Tibial nerve (tissue), 4 donors: Measurements from ENCODE around the gene MDM1.

Experiments
- CTCF ChIP-seq, 5 experiments: fragments of 200-600 bp in 3 of 5; fragments of 450-650 bp in 2 of 5; sonication (generic) in 3 of 5; IDR thresholded peaks; one replicate each; pipeline ENCODE4 v1.5.1; 2016 to 2019; ENCODE audit warnings: antibody characterized with exemption in 5 of 5, mild to moderate bottlenecking in 3 of 5, moderate library complexity in 2 of 5
- EP300 ChIP-seq, 2 donors: sonication (generic); formaldehyde crosslinking; IDR thresholded peaks; one replicate each; pipeline ENCODE4 v1.6.1; 2017; ENCODE audit warnings: antibody characterized with exemption in 2 of 2, mild to moderate bottlenecking in 1 of 2
- POLR2A ChIP-seq, 2 donors: fragments of 450-650 bp; IDR thresholded peaks; one replicate each; pipeline ENCODE4 v1.6.1; 2017; ENCODE audit warnings: antibody characterized with exemption in 2 of 2, mild to moderate bottlenecking in 2 of 2, moderate library complexity in 2 of 2

- TF ChIP-seq CTCF (IDR thresholded peaks at IDR 0.05) (no peak), POLR2A (IDR thresholded peaks at IDR 0.05) (no peak), EP300 (IDR thresholded peaks at IDR 0.05) (no peak)
These were observed 29.8 kb upstream of the MDM1 start for GRCh38 chr12:68361953-68362352.
